Left lung (tissue), 10 donors: Measurements from ENCODE around the gene AASS. TPM values are rescaled to one million over a fixed set of nuclear protein-coding genes. Genes with fewer than 3 reads are reported as not detected.
"Not testable (repeated sequence)": the region's sequence is repeated elsewhere in the genome, so short reads cannot be mapped to it uniquely, and the experiment has no call there.

Source experiments
- ATAC-seq: fragments of 200-7000 bp; cut with Tn5 transposase; one replicate; pipeline ENCODE4 v1.9.1; 2020; ENCODE audit warnings: moderate library complexity
- DNase-seq, 4 donors: peaks; one replicate each; pipeline ENCODE4 v3.0.0-alpha.2; 2013 to 2020
- H3K27ac ChIP-seq, 2 donors: fragments of 200-600 bp; sonication (generic) in 1 of 2; one replicate each; pipeline versions ENCODE4 v1.5.0 to v1.8.0; 2020 to 2021
- H3K27me3 ChIP-seq, 2 donors: fragments of 200-600 bp; sonication (generic) in 1 of 2; one replicate each; pipeline versions ENCODE4 v1.5.0 to v1.8.0; 2020 to 2021
- H3K36me3 ChIP-seq, 2 donors: fragments of 200-600 bp; sonication (generic) in 1 of 2; one replicate each; pipeline versions ENCODE4 v1.5.0 to v1.8.0; 2020 to 2021
- H3K4me1 ChIP-seq, 2 donors: fragments of 200-600 bp; one replicate each; pipeline ENCODE4 v1.8.0; 2021
- H3K4me3 ChIP-seq, 2 donors: fragments of 200-600 bp; sonication (generic) in 1 of 2; one replicate each; pipeline versions ENCODE4 v1.5.0 to v1.8.0; 2020 to 2021; ENCODE audit warnings: mild to moderate bottlenecking in 1 of 2
- H3K9me3 ChIP-seq, 2 donors: fragments of 200-600 bp; sonication (generic) in 1 of 2; one replicate each; pipeline versions ENCODE4 v1.5.0 to v1.8.0; 2020 to 2021
- CTCF ChIP-seq, 2 donors: fragments of 200-600 bp; sonication (generic) in 1 of 2; IDR thresholded peaks; one replicate each; pipeline versions ENCODE4 v1.5.0 to v1.8.0; 2021; ENCODE audit warnings: antibody characterized with exemption in 2 of 2
- intact Hi-C, 2 donors: fragments of 100-400 bp; cut with DNase I; formaldehyde crosslinking; loops; one replicate each; pipeline versions ENCODE4 v1.11.2 to v1.14.2; 2022
- polyA plus RNA-seq, 6 donors: library from polyadenylated mRNA; unstranded; fragments of 120-200 nt; gene quantifications; one replicate each; pipeline ENCODE4 v1.2.1, GENCODE V29; 2013; ENCODE audit not compliant: insufficient read length in 6 of 6
- total RNA-seq, 2 donors: library from RNA; stranded (reverse); fragmentation: NEBNext Ultra II Directional; extraction: Animal tissue kit (Norgen Biotek cat#: 25700); gene quantifications; one replicate each; pipeline ENCODE4 v1.2.1, GENCODE V29; 2021
- donor health status: DM: no; HTN: yes; CAD: no.
- donor health status: DM: no; HTN: no; CAD: no.

AASS gene
- total and polyA plus RNA-seq, 8 donors = 27.4 to 70.5 (median 59.5) TPM

- no peak for TF ChIP-seq CTCF (IDR thresholded peaks at IDR 0.05)
- Histone ChIP-seq H3K36me3 (no peaks in the 10 kb centered on the region), H3K4me3 (peak overlapping the region; percentile 9 to 39), H3K27me3 (no peaks in the 10 kb centered on the region), H3K4me1 (peaks cover 0 to 24% of the 10 kb centered on the region in 2 donors), H3K9me3 (no peaks in the 10 kb centered on the region), H3K27ac (peak overlapping the region; percentile 46 to 51)
- ATAC-seq (peak; percentile 33), DNase-seq (no peak)
- intact Hi-C loops = no loop called here
These were observed 7.3 kb downstream of the AASS start for GRCh38 chr7:122136639-122137245.

GRCh38 chr7:122136078-122136477, 8.0 kb downstream of the AASS start:
- no peak for ATAC-seq
- peak overlapping the region in 1 of 2 donors; percentile 51 for H3K27ac ChIP-seq
- H3K4me3 ChIP-seq = no peak overlapping the region
- H3K36me3 ChIP-seq = no peaks in the 10 kb centered on the region
- TF ChIP-seq CTCF (IDR thresholded peaks at IDR 0.05) = no peak
- DNase-seq = no peak
- intact Hi-C loops = no loop called here
- H3K4me1 ChIP-seq = peaks cover 0 to 24% of the 10 kb centered on the region in 2 donors
- H3K27me3 ChIP-seq = no peaks in the 10 kb centered on the region
- H3K9me3 ChIP-seq = no peaks in the 10 kb centered on the region

DNA sequence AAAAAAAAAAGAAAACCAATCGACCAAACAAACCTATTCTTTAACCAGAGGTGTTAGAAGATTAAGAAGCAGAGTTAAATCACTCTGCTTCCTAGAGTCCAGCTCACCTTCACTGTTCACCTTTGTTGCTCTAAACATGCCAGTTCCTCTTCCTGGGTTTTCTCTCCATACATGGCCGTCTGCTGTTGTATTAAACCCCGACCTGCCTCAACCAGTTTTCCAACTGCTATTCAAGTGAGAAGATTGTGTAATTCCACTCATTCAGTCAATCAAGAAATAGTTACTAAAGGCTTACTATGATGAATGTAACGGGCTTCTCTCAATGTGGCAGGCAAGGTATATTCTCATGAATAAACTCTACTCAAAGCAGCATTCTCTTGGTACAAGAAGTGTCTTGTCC, 8.8 kb downstream of the AASS start:
- no peak overlapping the region for H3K4me3 ChIP-seq
- no peak for TF ChIP-seq CTCF (IDR thresholded peaks at IDR 0.05)
- H3K27me3 ChIP-seq = no peaks in the 10 kb centered on the region
- DNase-seq = peak in 1 of 4 donors; percentile 20
- peaks cover 0 to 24% of the 10 kb centered on the region in 2 donors for H3K4me1 ChIP-seq
- no peaks in the 10 kb centered on the region for H3K36me3 ChIP-seq
- no peaks in the 10 kb centered on the region for H3K9me3 ChIP-seq
- intact Hi-C loops = no loop called here
- ATAC-seq = peak; percentile 71
- H3K27ac ChIP-seq = no peak overlapping the region

DNA sequence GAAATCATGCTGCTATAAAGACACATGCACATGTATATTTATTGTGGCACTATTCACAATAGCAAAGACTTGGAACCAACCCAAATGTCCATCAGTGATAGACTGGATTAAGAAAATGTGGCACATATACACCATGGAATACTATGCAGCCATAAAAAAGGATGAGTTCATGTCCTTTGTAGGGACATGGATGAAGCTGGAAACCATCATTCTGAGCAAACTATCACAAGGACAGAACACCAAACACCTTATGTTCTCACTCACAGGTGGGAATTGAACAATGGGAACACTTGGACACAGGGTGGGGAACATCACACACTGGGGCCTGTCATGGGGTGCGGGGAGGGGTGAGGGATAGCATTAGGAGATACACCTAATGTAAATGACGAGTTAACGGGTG, 9.3 kb downstream of the AASS start:
- H3K27me3 ChIP-seq, H3K27ac ChIP-seq, H3K4me3 ChIP-seq, ATAC-seq, H3K36me3 ChIP-seq, DNase-seq, intact Hi-C loops, H3K9me3 ChIP-seq: not testable (repeated sequence)
- peaks cover 0 to 24% of the 10 kb centered on the region in 2 donors for H3K4me1 ChIP-seq

GRCh38 chr7:122133477-122133876, 10.6 kb downstream of the AASS start:
- DNase-seq (peak in 1 of 4 donors; percentile 56), ATAC-seq (no peak)
- no peak for TF ChIP-seq CTCF (IDR thresholded peaks at IDR 0.05)
- Histone ChIP-seq H3K36me3 (no peaks in the 10 kb centered on the region), H3K4me1 (peaks cover 0 to 24% of the 10 kb centered on the region in 2 donors), H3K27me3 (no peaks in the 10 kb centered on the region), H3K4me3 (no peak overlapping the region), H3K9me3 (no peaks in the 10 kb centered on the region), H3K27ac (no peak overlapping the region)
- intact Hi-C loops = no loop called here

- Histone ChIP-seq H3K27me3 (no peaks in the 10 kb centered on the region), H3K27ac (no peak overlapping the region), H3K4me1 (peaks cover 0 to 14% of the 10 kb centered on the region in 2 donors), H3K4me3 (no peak overlapping the region), H3K9me3 (no peaks in the 10 kb centered on the region), H3K36me3 (no peaks in the 10 kb centered on the region)
- no peak for ATAC-seq
- DNase-seq = no peak
- intact Hi-C loops = no loop called here
- TF ChIP-seq CTCF (IDR thresholded peaks at IDR 0.05) = no peak
These were observed 11.7 kb downstream of the AASS start for GRCh38 chr7:122132341-122132740.
